Panc1 (cell line): ENCODE measurements around the gene TAP2. TPM values are rescaled to one million over a fixed set of nuclear protein-coding genes. Genes with fewer than 3 reads are reported as not detected.

Experiments
- ATAC-seq: fragments of 200-7000 bp; cut with Tn5 transposase; 2 replicates; pipeline ENCODE4 v1.9.1; 2020; ENCODE audit warnings: mild to moderate bottlenecking, moderate library complexity
- BruUV-seq: library from RNA; stranded (reverse); fragments of 400-500 nt; replicated peaks from 2 replicates; lab custom pipeline; 2021; lab: Mats Ljungman, UMichigan
- CTCF ChIA-PET: fragments of 300-600 bp; sonication (Branson Sonifier 250); formaldehyde crosslinking; loops from one replicate; lab custom pipeline; 2022; ENCODE audit warnings: antibody characterized with exemption; lab: Charles Lee
- POLR2A ChIA-PET: fragments of 300-600 bp; sonication (Branson Sonifier 250); formaldehyde crosslinking; loops from one replicate; lab custom pipeline; 2022; ENCODE audit warnings: antibody characterized with exemption; lab: Charles Lee
- DNase-seq: peaks from one replicate; pipeline ENCODE4 v3.0.0-alpha.2; 2010; ENCODE audit warnings: low read depth, low spot score
- H3K27ac ChIP-seq: 2 replicates; pipeline ENCODE4 v1.5.1; 2011; ENCODE audit warnings: mild to moderate bottlenecking, low read length, inconsistent platforms
- H3K27me3 ChIP-seq: fragments of 200-500 bp; sonication (Bioruptor generic); 2 replicates; pipeline ENCODE4 v1.6.0; 2014; ENCODE audit warnings: low read length, inconsistent platforms; ENCODE audit not compliant: control insufficient read depth, insufficient read depth
- H3K36me3 ChIP-seq: fragments of 200-500 bp; sonication (Bioruptor generic); 2 replicates; pipeline ENCODE4 v1.5.1; 2014; ENCODE audit warnings: inconsistent platforms, mild to moderate bottlenecking, low read length, moderate library complexity; ENCODE audit not compliant: control insufficient read depth, insufficient read depth
- H3K4me1 ChIP-seq: 2 replicates; pipeline ENCODE4 v1.5.1; 2011; ENCODE audit warnings: inconsistent platforms, mild to moderate bottlenecking, low read length, moderate library complexity; ENCODE audit not compliant: control insufficient read depth, insufficient read depth
- H3K4me3 ChIP-seq, 2 experiments: 2 replicates each; pipeline ENCODE4 v1.5.1; 2011 to 2012; ENCODE audit warnings: low read depth in 2 of 2, low read length in 2 of 2, mild to moderate bottlenecking in 2 of 2, inconsistent platforms in 1 of 2, moderate library complexity in 1 of 2
- H3K9me3 ChIP-seq: fragments of 200-500 bp; sonication (Bioruptor generic); 2 replicates; pipeline ENCODE4 v1.5.1; 2014; ENCODE audit warnings: low read depth, mild to moderate bottlenecking, inconsistent platforms, low read length, moderate library complexity; ENCODE audit not compliant: control insufficient read depth, insufficient read depth
- CTCF ChIP-seq: fragments of 450-650 bp; IDR thresholded peaks from 2 replicates; pipeline ENCODE4 v1.5.1; 2017; ENCODE audit warnings: mild to moderate bottlenecking
- POLR2AphosphoS5 ChIP-seq: IDR thresholded peaks from 2 replicates; pipeline ENCODE4 v1.6.1; 2012; ENCODE audit warnings: mild to moderate bottlenecking, low read depth, low read length, moderate library complexity
- REST ChIP-seq, 2 experiments: IDR thresholded peaks; 2 replicates each; pipeline ENCODE4 v1.6.1; 2011 to 2012; ENCODE audit warnings: low read depth in 2 of 2, control low read depth in 1 of 2, low read length in 1 of 2, mild to moderate bottlenecking in 1 of 2, moderate library complexity in 1 of 2; ENCODE audit not compliant: insufficient read depth in 1 of 2
- SIN3A ChIP-seq: IDR thresholded peaks from 2 replicates; pipeline ENCODE4 v1.6.1; 2012; ENCODE audit warnings: low read depth, mild to moderate bottlenecking, low read length, moderate library complexity, borderline replicate concordance; ENCODE audit not compliant: insufficient read depth
- TCF7L2 ChIP-seq: IDR thresholded peaks from 2 replicates; pipeline ENCODE4 v1.6.1; 2011; ENCODE audit warnings: mild to moderate bottlenecking, low read depth, low read length, inconsistent platforms
- in situ Hi-C: cut with HindIII; loops from 2 replicates; pipeline ENCODE4 v1.10.0; 2016; ENCODE audit warnings: low sequenced_read_pairs, low pct_unique_long_range_greater_than_20kb
- intact Hi-C: fragments of 100-400 bp; cut with micrococcal nuclease; formaldehyde crosslinking; loops from one replicate; pipeline ENCODE4 v1.10.0; 2022; ENCODE audit not compliant: unreplicated experiment
- total RNA-seq: library from RNA; stranded (reverse); gene quantifications from one replicate; pipeline ENCODE4 v1.2.1, GENCODE V29; 2021; ENCODE audit not compliant: unreplicated experiment

TAP2 gene
- total RNA-seq, 1 experiment from 2014 or later, result 93.6 TPM

DNA sequence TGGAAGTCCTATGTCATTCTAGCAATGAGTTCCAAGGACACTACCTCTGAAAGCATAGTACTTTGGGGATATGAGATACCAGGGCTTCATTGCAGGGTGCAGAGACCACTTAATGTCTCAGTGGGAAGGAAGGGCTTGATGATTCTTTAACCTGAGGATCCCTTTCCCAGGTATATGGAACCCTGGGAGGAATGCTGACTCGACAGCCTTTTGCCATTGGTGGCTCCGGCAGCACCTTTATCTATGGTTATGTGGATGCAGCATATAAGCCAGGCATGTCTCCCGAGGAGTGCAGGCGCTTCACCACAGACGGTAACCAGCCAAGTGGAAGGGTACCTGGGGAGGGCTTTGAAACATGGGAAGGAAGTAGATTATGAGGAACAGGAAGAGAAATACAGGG lies 19.7 kb upstream of the TAP2 start:
- ChIA-PET POLR2A (interaction anchor here (1.0 kb wide), 1 partner anchor 84 kb away, joined by 3 read pairs; no protein-coding TSS in a partner anchor), CTCF (no interaction called here)
- Histone ChIP-seq H3K9me3 (no peaks in the 10 kb centered on the region), H3K36me3 (peaks cover 3% of the 10 kb centered on the region; the same call in 1 of the 2 replicates), H3K4me3 (no peak overlapping the region), H3K27ac (no peak overlapping the region), H3K27me3 (no peaks in the 10 kb centered on the region), H3K4me1 (peaks cover 20% of the 10 kb centered on the region)
- no peak for DNase-seq
- ATAC-seq, result no peak
- intact Hi-C loops, result no loop called here
- BruUV-seq, result no TSS peak
- in situ Hi-C loops, result no loop called here
- TF ChIP-seq SIN3A (no peak), TCF7L2 (no peak), POLR2AphosphoS5 (no peak), REST (IDR thresholded peaks at IDR 0.05; ENCODE audit: insufficient read depth in 1 of 2, low read depth in 2 of 2, low read length in 1 of 2) (no peak), CTCF (no peak)

DNA sequence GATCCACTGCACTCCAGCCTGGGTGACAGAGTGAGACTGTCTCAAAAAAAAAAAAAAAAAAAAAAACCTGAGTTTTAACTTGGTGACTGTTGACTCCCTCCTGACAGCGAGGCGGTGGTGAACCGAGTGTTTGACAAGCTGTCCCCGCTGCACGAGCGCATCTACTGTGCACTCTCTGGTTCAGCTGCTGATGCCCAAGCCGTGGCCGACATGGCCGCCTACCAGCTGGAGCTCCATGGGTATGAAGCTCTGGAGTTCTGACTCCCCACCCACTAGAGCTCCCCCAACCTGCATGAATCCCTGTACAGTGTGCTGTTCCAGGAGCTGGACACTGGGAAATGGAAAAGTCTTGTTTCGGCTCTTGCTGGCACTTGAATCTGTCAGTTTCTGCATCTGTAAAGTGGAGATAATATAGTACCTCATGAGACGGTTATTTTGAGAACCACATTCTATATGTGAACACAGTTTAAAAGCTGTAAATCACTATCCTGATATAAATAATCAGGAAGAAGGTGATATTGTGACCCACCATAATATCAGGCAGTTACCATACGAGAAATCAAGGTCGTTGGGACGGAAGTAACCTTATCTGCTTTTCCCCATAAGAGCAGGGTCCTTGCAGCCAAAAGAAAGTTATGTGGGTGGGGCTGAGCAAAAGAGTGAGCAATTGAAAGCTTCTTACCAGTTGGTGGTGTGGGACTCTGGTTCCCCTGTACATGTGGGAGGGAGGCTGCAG lies 18.8 kb upstream of the TAP2 start:
- in situ Hi-C loops (no loop called here), intact Hi-C loops (no loop called here)
- peaks cover 21% of the 10 kb centered on the region for H3K4me1 ChIP-seq
- H3K27me3 ChIP-seq, result no peaks in the 10 kb centered on the region
- no TSS peak for BruUV-seq
- no peak overlapping the region for H3K27ac ChIP-seq
- H3K4me3 ChIP-seq, result no peak overlapping the region
- H3K9me3 ChIP-seq, result no peaks in the 10 kb centered on the region
- ChIA-PET CTCF (interaction anchor here (0.9 to 1.0 kb wide), 2 partner anchors 11 to 19 kb away, joined by 5 to 12 read pairs; partner anchors contain the start of gene TAP2), POLR2A (interaction anchor here (1.0 kb wide), 1 partner anchor 85 kb away, joined by 3 read pairs; no protein-coding TSS in a partner anchor)
- ATAC-seq (no peak), DNase-seq (no peak)
- TF ChIP-seq CTCF (no peak), POLR2AphosphoS5 (no peak), SIN3A (no peak), REST (IDR thresholded peaks at IDR 0.05; ENCODE audit: insufficient read depth in 1 of 2, low read depth in 2 of 2, low read length in 1 of 2) (no peak), TCF7L2 (no peak)
- H3K36me3 ChIP-seq, result peaks cover 3% of the 10 kb centered on the region; the same call in 1 of the 2 replicates
